Measurements from ENCODE around the gene KCNK10.
"Not testable (repeated sequence)": the region's sequence is repeated elsewhere in the genome, so short reads cannot be mapped to it uniquely, and the experiment has no call there.

The KCNK10 gene

GRCh38 chr14:88271205-88271604 is 51.9 kb downstream of the KCNK10 start:
- Histone ChIP-seq H3K4me3 (replicated peaks; ENCODE audit: insufficient read depth, low read length) (no peak overlapping the region), H3K27me3 (ENCODE audit: insufficient read depth, poor library complexity, severe bottlenecking) (no peaks in the 10 kb centered on the region), H3K27ac (replicated peaks) (no peak overlapping the region)
- DNase-seq (ENCODE audit: low read depth in 1 of 2, low spot score in 1 of 2): no peak
- TF ChIP-seq SPI1 (IDR thresholded peaks at IDR 0.05; ENCODE audit: borderline replicate concordance, low read depth): no peak

DNA sequence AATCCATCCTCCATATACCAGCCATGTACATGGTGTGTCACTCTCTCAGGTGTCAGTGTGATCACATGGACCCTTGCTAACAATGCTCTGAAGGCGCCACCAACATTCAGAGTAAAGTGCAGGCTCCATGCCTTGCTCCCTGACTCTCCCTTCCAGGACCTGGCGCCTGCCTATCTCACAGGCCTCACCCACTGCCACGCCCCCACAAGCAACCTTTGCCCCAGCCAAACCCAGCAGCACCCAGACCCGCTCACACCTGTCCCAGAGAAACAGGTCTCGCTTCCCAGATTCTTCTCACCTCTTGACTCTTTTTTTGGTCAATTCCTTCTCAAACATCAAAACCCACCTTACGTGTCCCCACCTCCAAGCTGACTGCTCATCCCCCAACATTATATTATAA is 52.3 kb downstream of the KCNK10 start:
- TF ChIP-seq, protein P1, sequence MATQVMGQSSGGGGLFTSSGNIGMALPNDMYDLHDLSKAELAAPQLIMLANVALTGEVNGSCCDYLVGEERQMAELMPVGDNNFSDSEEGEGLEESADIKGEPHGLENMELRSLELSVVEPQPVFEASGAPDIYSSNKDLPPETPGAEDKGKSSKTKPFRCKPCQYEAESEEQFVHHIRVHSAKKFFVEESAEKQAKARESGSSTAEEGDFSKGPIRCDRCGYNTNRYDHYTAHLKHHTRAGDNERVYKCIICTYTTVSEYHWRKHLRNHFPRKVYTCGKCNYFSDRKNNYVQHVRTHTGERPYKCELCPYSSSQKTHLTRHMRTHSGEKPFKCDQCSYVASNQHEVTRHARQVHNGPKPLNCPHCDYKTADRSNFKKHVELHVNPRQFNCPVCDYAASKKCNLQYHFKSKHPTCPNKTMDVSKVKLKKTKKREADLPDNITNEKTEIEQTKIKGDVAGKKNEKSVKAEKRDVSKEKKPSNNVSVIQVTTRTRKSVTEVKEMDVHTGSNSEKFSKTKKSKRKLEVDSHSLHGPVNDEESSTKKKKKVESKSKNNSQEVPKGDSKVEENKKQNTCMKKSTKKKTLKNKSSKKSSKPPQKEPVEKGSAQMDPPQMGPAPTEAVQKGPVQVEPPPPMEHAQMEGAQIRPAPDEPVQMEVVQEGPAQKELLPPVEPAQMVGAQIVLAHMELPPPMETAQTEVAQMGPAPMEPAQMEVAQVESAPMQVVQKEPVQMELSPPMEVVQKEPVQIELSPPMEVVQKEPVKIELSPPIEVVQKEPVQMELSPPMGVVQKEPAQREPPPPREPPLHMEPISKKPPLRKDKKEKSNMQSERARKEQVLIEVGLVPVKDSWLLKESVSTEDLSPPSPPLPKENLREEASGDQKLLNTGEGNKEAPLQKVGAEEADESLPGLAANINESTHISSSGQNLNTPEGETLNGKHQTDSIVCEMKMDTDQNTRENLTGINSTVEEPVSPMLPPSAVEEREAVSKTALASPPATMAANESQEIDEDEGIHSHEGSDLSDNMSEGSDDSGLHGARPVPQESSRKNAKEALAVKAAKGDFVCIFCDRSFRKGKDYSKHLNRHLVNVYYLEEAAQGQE (IDR thresholded peaks at IDR 0.05; ENCODE audit: insufficient replicate concordance, low read depth): no peak
- Histone ChIP-seq H3K4me3 (replicated peaks; ENCODE audit: insufficient read depth, low read length) (no peak overlapping the region), H3K27me3 (ENCODE audit: insufficient read depth, poor library complexity, severe bottlenecking) (no peaks in the 10 kb centered on the region), H3K27ac (replicated peaks) (no peak overlapping the region)
- no peak for DNase-seq (ENCODE audit: low read depth in 1 of 2, low spot score in 1 of 2)

DNA sequence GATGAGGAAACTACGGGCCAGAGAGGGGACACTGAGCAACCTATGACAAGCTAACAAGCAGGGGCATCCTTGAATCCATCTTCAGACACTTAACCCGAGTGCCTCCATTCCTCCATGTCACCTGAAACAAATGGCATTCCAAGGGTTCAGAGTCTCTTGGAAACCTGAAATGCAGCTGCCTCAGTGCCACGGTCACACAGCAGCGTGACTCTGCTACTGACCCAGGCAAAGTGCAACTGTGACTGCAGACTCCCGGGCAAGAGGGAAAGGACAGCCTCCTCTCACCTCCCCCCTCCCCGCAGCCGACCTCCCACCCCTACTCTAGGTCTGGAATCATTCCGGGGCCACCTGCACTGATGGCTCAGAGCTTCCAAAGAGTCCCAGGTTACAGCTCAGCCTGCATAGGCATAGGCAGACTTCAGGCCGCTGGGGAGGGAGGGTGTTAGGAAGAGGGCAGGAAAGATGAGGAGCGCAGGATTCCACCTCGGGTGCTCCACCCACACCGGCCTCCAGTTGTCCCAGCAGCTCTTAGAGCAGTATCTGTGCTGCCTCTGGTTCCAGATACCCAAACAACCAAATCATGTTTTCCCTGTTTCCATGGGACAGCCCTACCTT is 53.2 kb downstream of the KCNK10 start:
- Histone ChIP-seq H3K4me3 (replicated peaks; ENCODE audit: insufficient read depth, low read length) (no peak overlapping the region), H3K27ac (replicated peaks) (no peak overlapping the region), H3K27me3 (ENCODE audit: insufficient read depth, poor library complexity, severe bottlenecking) (no peaks in the 10 kb centered on the region)
- DNase-seq (ENCODE audit: low read depth in 1 of 2, low spot score in 1 of 2): no peak
- TF ChIP-seq POLR2AphosphoS5 (IDR thresholded peaks at IDR 0.05; ENCODE audit: low read depth) (no peak), CTCF (IDR thresholded peaks at IDR 0.05; ENCODE audit: insufficient read depth, low read length) (no peak)

DNA sequence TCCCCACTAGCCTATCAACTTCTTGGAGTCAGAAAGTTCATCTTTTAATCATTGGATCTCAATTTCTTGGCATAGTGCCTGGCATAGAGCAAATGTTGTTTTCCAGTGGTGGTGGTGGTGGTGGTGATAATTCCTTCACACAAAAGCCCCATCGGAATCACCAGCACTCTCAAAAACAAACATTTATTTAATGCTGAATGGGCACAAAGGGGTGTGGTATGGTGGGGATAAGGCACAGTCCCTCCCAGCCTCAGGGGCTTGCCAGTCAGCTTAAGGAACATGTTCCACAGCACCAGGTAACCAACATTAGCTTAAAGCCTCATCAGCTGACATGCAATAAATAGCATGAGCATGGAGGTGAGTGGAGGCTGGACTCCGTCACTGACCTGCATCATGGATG is 56.6 kb downstream of the KCNK10 start:
- Histone ChIP-seq H3K27ac (replicated peaks) (no peak overlapping the region), H3K27me3 (ENCODE audit: insufficient read depth, poor library complexity, severe bottlenecking) (no peaks in the 10 kb centered on the region), H3K4me3 (replicated peaks; ENCODE audit: insufficient read depth, low read length) (no peak overlapping the region)
- no peak for TF ChIP-seq SPI1 (IDR thresholded peaks at IDR 0.05; ENCODE audit: borderline replicate concordance, low read depth)
- no peak for TF ChIP-seq POLR2AphosphoS5 (IDR thresholded peaks at IDR 0.05; ENCODE audit: low read depth)
- no peak for TF ChIP-seq GABPA (IDR thresholded peaks at IDR 0.05; ENCODE audit: low read depth)
- TF ChIP-seq, protein P1 (IDR thresholded peaks at IDR 0.05; ENCODE audit: insufficient replicate concordance, low read depth): no peak
- TF ChIP-seq CTCF (IDR thresholded peaks at IDR 0.05; ENCODE audit: insufficient read depth, low read length): no peak
- no peak for DNase-seq (ENCODE audit: low read depth in 1 of 2, low spot score in 1 of 2)

- H3K4me3 ChIP-seq (replicated peaks; ENCODE audit: insufficient read depth, low read length): no peak overlapping the region
- TF ChIP-seq, protein P1 (IDR thresholded peaks at IDR 0.05; ENCODE audit: insufficient replicate concordance, low read depth): no peak
- no peak for TF ChIP-seq CTCF (IDR thresholded peaks at IDR 0.05; ENCODE audit: insufficient read depth, low read length)
- TF ChIP-seq SPI1 (IDR thresholded peaks at IDR 0.05; ENCODE audit: borderline replicate concordance, low read depth): no peak
- TF ChIP-seq POLR2AphosphoS5 (IDR thresholded peaks at IDR 0.05; ENCODE audit: low read depth): no peak
- TF ChIP-seq GABPA (IDR thresholded peaks at IDR 0.05; ENCODE audit: low read depth): no peak
These were observed 59.0 kb downstream of the KCNK10 start for GRCh38 chr14:88264116-88264515.

GRCh38 chr14:88261302-88261701 is 61.8 kb downstream of the KCNK10 start:
- not testable (repeated sequence) for H3K4me3 ChIP-seq (replicated peaks; ENCODE audit: insufficient read depth, low read length); H3K27me3 ChIP-seq (ENCODE audit: insufficient read depth, poor library complexity, severe bottlenecking); H3K27ac ChIP-seq (replicated peaks); DNase-seq (ENCODE audit: low read depth in 1 of 2, low spot score in 1 of 2)

More at GRCh38 chr14:88264116-88264515, 59.0 kb downstream of the KCNK10 start:
- no peak for DNase-seq (ENCODE audit: low read depth in 1 of 2, low spot score in 1 of 2)
- Histone ChIP-seq H3K27ac (replicated peaks) (no peak overlapping the region), H3K27me3 (ENCODE audit: insufficient read depth, poor library complexity, severe bottlenecking) (peaks cover 2% of the 10 kb centered on the region)

All from HL-60 (cell line).